GM23248 (cell line): Measurements from ENCODE around the gene MED25. TPM values are rescaled to one million over a fixed set of nuclear protein-coding genes. Genes with fewer than 3 reads are reported as not detected.
A peak's percentile ranks its signal among the peaks of the same experiment; 100 is the strongest.

ENCODE experiments used
- DNase-seq: peaks from one replicate; pipeline ENCODE4 v3.0.0-alpha.2; 2015
- H2AFZ ChIP-seq: fragments of 200-600 bp; sonication (generic); 2 replicates; pipeline ENCODE4 v1.6.1; 2016; ENCODE audit warnings: antibody characterized with exemption
- H3F3A ChIP-seq: fragments of 200-600 bp; sonication (generic); 2 replicates; pipeline ENCODE4 v1.6.1; 2016; ENCODE audit warnings: mild to moderate bottlenecking, antibody characterized with exemption, mixed run types; ENCODE audit not compliant: insufficient read depth
- H3K27ac ChIP-seq: fragments of 200-600 bp; sonication (generic); 2 replicates; pipeline ENCODE4 v1.5.1; 2016; ENCODE audit warnings: mild to moderate bottlenecking
- H3K27me3 ChIP-seq: fragments of 200-600 bp; sonication (generic); replicated peaks from 2 replicates; pipeline ENCODE4 v1.6.1; 2016; ENCODE audit warnings: mild to moderate bottlenecking; ENCODE audit not compliant: insufficient read depth
- H3K36me3 ChIP-seq: fragments of 200-600 bp; sonication (generic); 2 replicates; pipeline ENCODE4 v1.6.1; 2016; ENCODE audit warnings: low read depth, mild to moderate bottlenecking
- H3K4me1 ChIP-seq: fragments of 200-600 bp; sonication (generic); 2 replicates; pipeline ENCODE4 v1.6.1; 2016; ENCODE audit warnings: mild to moderate bottlenecking; ENCODE audit not compliant: insufficient read depth
- H3K4me2 ChIP-seq: fragments of 200-600 bp; sonication (generic); one replicate; pipeline ENCODE4 v1.6.1; 2016; ENCODE audit warnings: mild to moderate bottlenecking; ENCODE audit not compliant: unreplicated experiment
- H3K4me3 ChIP-seq: fragments of 200-600 bp; sonication (generic); 2 replicates; pipeline ENCODE4 v1.5.1; 2016; ENCODE audit warnings: mild to moderate bottlenecking
- H3K79me2 ChIP-seq: fragments of 200-600 bp; sonication (generic); 2 replicates; pipeline ENCODE4 v1.6.1; 2016; ENCODE audit warnings: mild to moderate bottlenecking; ENCODE audit not compliant: insufficient read depth
- H3K9ac ChIP-seq: fragments of 200-600 bp; sonication (generic); 2 replicates; pipeline ENCODE4 v1.6.1; 2016; ENCODE audit warnings: mild to moderate bottlenecking
- H3K9me2 ChIP-seq: fragments of 200-600 bp; sonication (generic); 2 replicates; pipeline ENCODE4 v1.6.1; 2016; ENCODE audit warnings: mixed run types, mild to moderate bottlenecking, moderate library complexity; ENCODE audit not compliant: insufficient read depth
- H3K9me3 ChIP-seq: fragments of 200-600 bp; sonication (generic); one replicate; pipeline ENCODE4 v1.6.1; 2017; ENCODE audit warnings: low read depth
- H4K20me1 ChIP-seq: fragments of 200-600 bp; sonication (generic); 2 replicates; pipeline ENCODE4 v1.6.0; 2016; ENCODE audit not compliant: insufficient read depth
- EZH2 ChIP-seq: fragments of 200-600 bp; sonication (generic); IDR thresholded peaks from 2 replicates; pipeline ENCODE4 v1.6.1; 2018; ENCODE audit warnings: antibody characterized with exemption, mild to moderate bottlenecking; ENCODE audit not compliant: insufficient read depth, poor library complexity, severe bottlenecking
- EZH2phosphoT487 ChIP-seq: fragments of 200-600 bp; sonication (generic); IDR thresholded peaks from 2 replicates; pipeline ENCODE4 v1.6.1; 2018; ENCODE audit warnings: antibody characterized with exemption, moderate library complexity, mild to moderate bottlenecking, low read depth; ENCODE audit not compliant: insufficient read depth
- WGBS, 2 experiments: methylation state at CpG; one replicate each; pipeline ENCODE4 v1.1.6; 2015 to 2017; ENCODE audit warnings: low lambda C conversion rate in 2 of 2, low coverage in 1 of 2; ENCODE audit errors: missing lambda C conversion rate in 2 of 2; 5-methylcytosine and 5-hydroxymethylcytosine counted together
- in situ Hi-C: fragments of 300-500 bp; cut with MboI; formaldehyde crosslinking; loops from 2 replicates; pipeline ENCODE4 v1.15.0; 2020
- polyA plus RNA-seq: library from polyadenylated mRNA; unstranded; fragments of >200 nt; fragmentation: Nextera tagmentation; extraction: Ambion mirVana; gene quantifications from 2 replicates; pipeline ENCODE4 v1.2.1, GENCODE V29; 2016
- total RNA-seq: library from RNA; depleted of rRNA; stranded (reverse); fragments of >200 nt; shearing (Covaris generic); gene quantifications from 2 replicates; pipeline ENCODE4 v1.2.3, GENCODE V29; 2014

The MED25 gene
- total and polyA plus RNA-seq, 2 experiments from 2014 or later: 21.8 to 21.9 TPM

- Histone ChIP-seq H4K20me1 (no peaks in the 10 kb centered on the region), H3K4me3 (no peak overlapping the region), H3K27ac (no peak overlapping the region), H3K9me3 (no peaks in the 10 kb centered on the region), H3K9ac (no peak overlapping the region), H3K9me2 (no peaks in the 10 kb centered on the region), H3K27me3 (no peaks in the 10 kb centered on the region), H3K36me3 (peaks cover 11% of the 10 kb centered on the region; the same call in 1 of the 2 replicates), H3K79me2 (no peaks in the 10 kb centered on the region), H3F3A (peaks cover 11% of the 10 kb centered on the region; the same call in 1 of the 2 replicates), H3K4me2 (no peak overlapping the region), H3K4me1 (no peaks in the 10 kb centered on the region; the same call in 1 of the 2 replicates), H2AFZ (no peak overlapping the region)
- no peak for DNase-seq
- TF ChIP-seq EZH2: no peak
- no peak for TF ChIP-seq EZH2phosphoT487
- 88 to 98% methylated on average over 13 to 20 of the region's 20 CpGs for WGBS, 2 experiments
- in situ Hi-C loops: no loop called here
These were observed 12.1 kb upstream of the MED25 start for GRCh38 chr19:49805822-49806619.

DNA sequence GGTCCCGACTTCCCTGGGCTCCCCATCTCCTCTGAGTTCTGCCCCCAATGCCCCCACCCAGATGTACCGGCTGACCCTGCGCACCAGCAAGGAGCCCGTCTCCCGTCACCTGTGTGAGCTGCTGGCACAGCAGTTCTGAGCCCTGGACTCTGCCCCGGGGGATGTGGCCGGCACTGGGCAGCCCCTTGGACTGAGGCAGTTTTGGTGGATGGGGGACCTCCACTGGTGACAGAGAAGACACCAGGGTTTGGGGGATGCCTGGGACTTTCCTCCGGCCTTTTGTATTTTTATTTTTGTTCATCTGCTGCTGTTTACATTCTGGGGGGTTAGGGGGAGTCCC lies 11.5 kb upstream of the MED25 start:
- H3K27me3 ChIP-seq: no peaks in the 10 kb centered on the region
- H3K36me3 ChIP-seq: peaks cover 11% of the 10 kb centered on the region; the same call in 1 of the 2 replicates
- no peak overlapping the region for H3K4me2 ChIP-seq
- no peak overlapping the region for H3K4me3 ChIP-seq
- 93% methylated on average over 8 of the region's 8 CpGs for WGBS, 2 experiments
- H3F3A ChIP-seq: peaks cover 11% of the 10 kb centered on the region; the same call in 1 of the 2 replicates
- H3K27ac ChIP-seq: no peak overlapping the region
- in situ Hi-C loops: no loop called here
- no peak for TF ChIP-seq EZH2
- TF ChIP-seq EZH2phosphoT487: no peak
- no peaks in the 10 kb centered on the region for H3K79me2 ChIP-seq
- no peaks in the 10 kb centered on the region; the same call in 1 of the 2 replicates for H3K4me1 ChIP-seq
- DNase-seq: no peak
- no peaks in the 10 kb centered on the region for H3K9me2 ChIP-seq
- no peaks in the 10 kb centered on the region for H3K9me3 ChIP-seq
- no peaks in the 10 kb centered on the region for H4K20me1 ChIP-seq
- no peak overlapping the region for H2AFZ ChIP-seq
- no peak overlapping the region for H3K9ac ChIP-seq

GRCh38 chr19:49807058-49807903 lies 10.8 kb upstream of the MED25 start:
- H2AFZ ChIP-seq: no peak overlapping the region
- H3K4me2 ChIP-seq: no peak overlapping the region
- in situ Hi-C loops: no loop called here
- no peaks in the 10 kb centered on the region for H3K27me3 ChIP-seq
- DNase-seq: no peak
- peaks cover 11% of the 10 kb centered on the region; the same call in 1 of the 2 replicates for H3F3A ChIP-seq
- H3K9ac ChIP-seq: no peak overlapping the region
- no peak overlapping the region for H3K4me3 ChIP-seq
- WGBS, 2 experiments: 84% methylated on average over 17 to 18 of the region's 18 CpGs
- H3K27ac ChIP-seq: no peak overlapping the region
- no peaks in the 10 kb centered on the region for H3K79me2 ChIP-seq
- peaks cover under 1% of the 10 kb centered on the region; the same call in 1 of the 2 replicates for H3K4me1 ChIP-seq
- TF ChIP-seq EZH2 (no peak), EZH2phosphoT487 (no peak)
- H3K9me2 ChIP-seq: no peaks in the 10 kb centered on the region
- peaks cover 11% of the 10 kb centered on the region; the same call in 1 of the 2 replicates for H3K36me3 ChIP-seq
- no peaks in the 10 kb centered on the region for H3K9me3 ChIP-seq
- H4K20me1 ChIP-seq: no peaks in the 10 kb centered on the region

- no peaks in the 10 kb centered on the region for H4K20me1 ChIP-seq
- peak overlapping the region; percentile 88 for H3K4me2 ChIP-seq
- no peak for TF ChIP-seq EZH2
- no peak for TF ChIP-seq EZH2phosphoT487
- peaks cover 6% of the 10 kb centered on the region for H3K4me1 ChIP-seq
- WGBS, 2 experiments: 70 to 74% methylated on average over 13 to 20 of the region's 20 CpGs
- H3K9ac ChIP-seq: peak overlapping the region; percentile 72; the same call in 1 of the 2 replicates
- H3K4me3 ChIP-seq: peak overlapping the region; percentile 76
- H3K27me3 ChIP-seq: no peaks in the 10 kb centered on the region
- in situ Hi-C loops: no loop called here
- H3K36me3 ChIP-seq: peaks cover 11% of the 10 kb centered on the region; the same call in 1 of the 2 replicates
- no peak overlapping the region for H2AFZ ChIP-seq
- H3K9me2 ChIP-seq: no peaks in the 10 kb centered on the region
- no peak overlapping the region for H3K27ac ChIP-seq
- DNase-seq: no peak
- H3K79me2 ChIP-seq: no peaks in the 10 kb centered on the region
- H3K9me3 ChIP-seq: no peaks in the 10 kb centered on the region
- H3F3A ChIP-seq: peaks cover 11% of the 10 kb centered on the region; the same call in 1 of the 2 replicates
These were observed 10.0 kb upstream of the MED25 start for GRCh38 chr19:49807904-49808675.
